Psoas muscle (tissue), 8 donors: ENCODE measurements around the gene ZBED4. TPM values are rescaled to one million over a fixed set of nuclear protein-coding genes. Genes with fewer than 3 reads are reported as not detected.

Experiments
- ATAC-seq, 4 donors: fragments of 200-7000 bp; cut with Tn5 transposase; one replicate each; pipeline ENCODE4 v1.9.1; 2020; ENCODE audit warnings: moderate library complexity in 3 of 4, mild to moderate bottlenecking in 2 of 4
- DNase-seq, 2 donors: peaks; one replicate each; pipeline ENCODE4 v3.0.0-alpha.2; 2020
- H3K27ac ChIP-seq: fragments of 200-600 bp; one replicate; pipeline ENCODE4 v1.8.0; 2022
- H3K27me3 ChIP-seq, 3 donors: fragments of 200-600 bp in 1 of 3; one replicate each; pipeline versions ENCODE4 v1.6.1 to v1.8.0; 2013 to 2022; ENCODE audit warnings: low read length in 2 of 3, mild to moderate bottlenecking in 2 of 3, moderate library complexity in 1 of 3; ENCODE audit not compliant: insufficient read depth in 3 of 3
- H3K36me3 ChIP-seq, 2 donors: fragments of 200-600 bp in 1 of 2; one replicate each; pipeline versions ENCODE4 v1.6.1 to v1.8.0; 2013 to 2022; ENCODE audit warnings: low read depth in 1 of 2, mild to moderate bottlenecking in 1 of 2, moderate library complexity in 1 of 2; ENCODE audit not compliant: insufficient read depth in 1 of 2
- H3K4me1 ChIP-seq: fragments of 200-600 bp; one replicate; pipeline ENCODE4 v1.8.0; 2022
- H3K4me3 ChIP-seq: fragments of 200-600 bp; one replicate; pipeline ENCODE4 v1.8.0; 2022; ENCODE audit warnings: mild to moderate bottlenecking
- H3K9me3 ChIP-seq: fragments of 200-600 bp; one replicate; pipeline ENCODE4 v1.8.0; 2022
- WGBS, 3 donors: extraction: QIAGEN DNeasy Blood & Tissue Kit; methylation state at CpG; one replicate each; pipeline versions ENCODE4 v1.1.6 to v1.1.7; 2013; 5-methylcytosine and 5-hydroxymethylcytosine counted together
- intact Hi-C, 2 donors: fragments of 100-400 bp; cut with DNase I; formaldehyde crosslinking; loops; one replicate each; pipeline versions ENCODE4 v1.11.0 to v1.14.2; 2022
- polyA plus RNA-seq, 3 donors: library from polyadenylated mRNA; stranded (reverse); fragments of 200-250 nt; gene quantifications; one replicate each; pipeline ENCODE4 v1.2.3, GENCODE V29; 2013
- total RNA-seq, 4 donors: library from RNA; stranded (reverse); fragmentation: NEBNext Ultra II Directional in 2 of 4; extraction: Animal tissue kit (Norgen Biotek cat#: 25700) in 2 of 4; gene quantifications; one replicate each; pipeline versions ENCODE4 v1.2.1 to v1.2.4, GENCODE V29; 2021 to 2023
- TF ChIP-seq, protein P1 (sequence below): fragments of 200-600 bp; IDR thresholded peaks from one replicate; pipeline ENCODE4 v1.8.0; 2022; ENCODE audit warnings: antibody characterized with exemption
- donor health status: healthy with polysubstance abuse.
- donor health status: DM: no; HTN: no; CAD: no; lungs with moderate emphysema.
- donor health status: Bipolar disorder and iron deficiency.
- donor health status: healthy.
- donor health status: DM: yes; HTN: yes; CAD: no.
- donor health status: DM: no; HTN: no; CAD: no.
- donor health status: DM: no; HTN: no; CAD: no.
- donor health status: DM: yes; HTN: yes; CAD: no.

ZBED4 gene
- total and polyA plus RNA-seq, 7 donors: 3.3 to 17.9 (median 8.3) TPM

DNA sequence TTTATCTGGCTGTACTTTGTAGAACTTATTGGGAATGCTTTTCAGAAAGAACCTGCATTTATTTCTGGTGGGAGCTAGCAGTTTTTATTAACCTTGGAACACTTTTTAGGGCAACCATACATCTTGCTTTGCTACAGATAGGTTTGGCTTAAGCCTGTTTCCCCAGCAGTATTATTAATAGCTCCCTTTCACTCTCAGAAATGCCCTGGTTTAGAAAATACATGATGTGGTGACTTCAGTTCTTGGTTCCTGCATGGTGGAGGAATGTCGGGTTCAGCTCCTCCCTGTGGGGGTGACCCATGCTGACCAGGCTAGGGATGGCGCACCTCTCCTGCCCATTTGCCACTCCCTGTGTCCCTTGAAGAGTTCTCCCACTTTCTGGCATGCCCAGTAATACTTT is 28.2 kb downstream of the ZBED4 start:
- ATAC-seq (no peak), DNase-seq (no peak)
- Histone ChIP-seq H3K36me3 (peaks cover 0 to 34% of the 10 kb centered on the region in 2 donors), H3K9me3 (no peaks in the 10 kb centered on the region), H3K4me1 (no peaks in the 10 kb centered on the region), H3K4me3 (no peak overlapping the region), H3K27ac (no peak overlapping the region), H3K27me3 (no peaks in the 10 kb centered on the region)
- TF ChIP-seq, protein P1, sequence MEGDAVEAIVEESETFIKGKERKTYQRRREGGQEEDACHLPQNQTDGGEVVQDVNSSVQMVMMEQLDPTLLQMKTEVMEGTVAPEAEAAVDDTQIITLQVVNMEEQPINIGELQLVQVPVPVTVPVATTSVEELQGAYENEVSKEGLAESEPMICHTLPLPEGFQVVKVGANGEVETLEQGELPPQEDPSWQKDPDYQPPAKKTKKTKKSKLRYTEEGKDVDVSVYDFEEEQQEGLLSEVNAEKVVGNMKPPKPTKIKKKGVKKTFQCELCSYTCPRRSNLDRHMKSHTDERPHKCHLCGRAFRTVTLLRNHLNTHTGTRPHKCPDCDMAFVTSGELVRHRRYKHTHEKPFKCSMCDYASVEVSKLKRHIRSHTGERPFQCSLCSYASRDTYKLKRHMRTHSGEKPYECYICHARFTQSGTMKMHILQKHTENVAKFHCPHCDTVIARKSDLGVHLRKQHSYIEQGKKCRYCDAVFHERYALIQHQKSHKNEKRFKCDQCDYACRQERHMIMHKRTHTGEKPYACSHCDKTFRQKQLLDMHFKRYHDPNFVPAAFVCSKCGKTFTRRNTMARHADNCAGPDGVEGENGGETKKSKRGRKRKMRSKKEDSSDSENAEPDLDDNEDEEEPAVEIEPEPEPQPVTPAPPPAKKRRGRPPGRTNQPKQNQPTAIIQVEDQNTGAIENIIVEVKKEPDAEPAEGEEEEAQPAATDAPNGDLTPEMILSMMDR: no peak
- intact Hi-C loops: no loop called here
- whole genome bisulfite sequencing, 3 donors: 95 to 99% (median 95%) methylated on average over 2 of the region's 2 CpGs

DNA sequence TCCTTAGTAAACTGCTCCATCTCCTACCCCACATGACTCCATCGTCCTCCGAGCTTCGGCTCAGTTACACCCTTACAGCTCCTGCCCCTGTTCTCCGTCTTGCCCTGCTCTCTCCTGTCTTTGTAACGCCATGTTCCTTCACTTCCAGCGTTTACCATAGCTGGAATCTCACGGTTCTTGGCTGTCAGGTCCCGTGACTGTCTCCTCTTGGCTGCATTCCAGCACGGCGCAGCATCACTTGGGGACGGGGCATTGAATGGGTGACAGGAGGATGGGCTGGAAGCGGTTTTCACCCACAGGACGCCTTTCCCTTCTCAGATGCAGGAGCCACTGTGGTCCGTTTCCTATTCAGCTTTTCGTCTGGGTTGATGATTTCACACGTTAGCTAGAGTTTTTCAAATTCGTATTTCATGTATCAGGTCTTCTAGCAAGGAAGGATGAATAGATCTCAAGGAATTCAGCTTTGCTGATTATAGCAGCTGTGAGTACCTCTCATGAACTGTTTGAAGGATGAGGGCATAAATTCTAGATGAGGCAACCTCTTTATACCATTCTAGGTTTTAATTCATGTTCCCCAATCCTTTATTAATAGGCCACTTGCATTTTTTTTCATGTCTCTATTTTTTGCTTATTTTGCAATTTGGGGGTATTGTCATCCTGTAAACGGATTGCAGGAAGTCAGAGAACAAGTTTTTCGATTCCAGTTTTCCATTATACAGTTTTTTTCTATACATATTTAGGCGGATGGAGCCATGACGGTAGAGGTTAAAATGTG is 29.1 kb downstream of the ZBED4 start:
- TF ChIP-seq, protein P1: no peak
- intact Hi-C loops: no loop called here
- 77 to 86% (median 84%) methylated on average over 21 of the region's 21 CpGs for WGBS, 3 donors
- H3K4me3 ChIP-seq: no peak overlapping the region
- H3K27ac ChIP-seq: no peak overlapping the region
- peaks cover 0 to 41% of the 10 kb centered on the region in 2 donors for H3K36me3 ChIP-seq
- H3K27me3 ChIP-seq: no peaks in the 10 kb centered on the region
- no peaks in the 10 kb centered on the region for H3K9me3 ChIP-seq
- ATAC-seq (no peak), DNase-seq (no peak)
- H3K4me1 ChIP-seq: no peaks in the 10 kb centered on the region

DNA sequence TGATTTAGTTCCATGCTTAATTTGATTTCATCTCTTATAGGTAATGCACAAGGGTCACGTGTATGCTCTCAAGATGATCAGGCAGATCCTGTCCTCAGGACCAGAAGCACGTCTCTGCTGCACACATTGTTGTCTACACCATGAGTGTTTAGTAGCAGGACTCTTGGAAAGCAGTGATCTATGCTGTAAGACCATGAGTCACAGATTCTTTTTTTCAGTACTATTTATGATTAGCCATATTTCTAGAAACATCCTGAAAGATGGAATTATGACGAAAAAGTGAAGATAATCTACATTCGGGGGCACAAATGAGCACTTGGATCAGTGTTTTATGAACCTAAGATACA is 29.6 kb downstream of the ZBED4 start:
- Histone ChIP-seq H3K4me3 (no peak overlapping the region), H3K27ac (no peak overlapping the region), H3K27me3 (no peaks in the 10 kb centered on the region), H3K9me3 (no peaks in the 10 kb centered on the region), H3K36me3 (peaks cover 0 to 44% of the 10 kb centered on the region in 2 donors), H3K4me1 (no peaks in the 10 kb centered on the region)
- intact Hi-C loops: no loop called here
- WGBS, 3 donors: 94 to 97% (median 95%) methylated on average over 4 of the region's 4 CpGs
- no peak for ATAC-seq
- no peak for DNase-seq
- TF ChIP-seq, protein P1: no peak

DNA sequence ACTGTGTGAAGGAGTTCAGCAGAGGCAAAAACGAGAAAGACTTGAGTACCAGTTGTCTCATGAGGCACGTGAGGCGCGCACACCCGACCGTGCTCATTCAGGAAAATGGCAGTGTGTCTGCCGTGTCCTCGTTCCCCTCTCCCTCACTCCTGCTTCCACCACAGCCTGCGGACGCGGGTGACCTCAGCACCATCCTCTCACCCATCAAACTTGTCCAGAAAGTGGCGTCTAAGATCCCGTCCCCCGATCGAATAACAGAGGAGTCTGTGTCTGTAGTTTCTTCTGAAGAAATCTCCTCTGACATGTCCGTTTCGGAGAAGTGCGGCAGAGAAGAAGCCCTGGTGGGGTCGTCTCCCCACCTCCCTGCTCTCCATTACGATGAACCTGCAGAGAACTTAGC is 30.4 kb downstream of the ZBED4 start:
- H3K9me3 ChIP-seq: no peaks in the 10 kb centered on the region
- ATAC-seq: no peak
- H3K27ac ChIP-seq: no peak overlapping the region
- H3K27me3 ChIP-seq: no peaks in the 10 kb centered on the region
- no peak overlapping the region for H3K4me3 ChIP-seq
- intact Hi-C loops: no loop called here
- TF ChIP-seq, protein P1: no peak
- 98% methylated on average over 20 of the region's 20 CpGs for WGBS, 3 donors
- DNase-seq: no peak
- no peaks in the 10 kb centered on the region for H3K4me1 ChIP-seq
- peaks cover 0 to 46% of the 10 kb centered on the region in 2 donors for H3K36me3 ChIP-seq
